AG04449 (cell line): Measurements from ENCODE around the gene THSD8.
"Not testable (repeated sequence)": the region's sequence is repeated elsewhere in the genome, so short reads cannot be mapped to it uniquely, and the experiment has no call there.

Experiments used
- CTCF ChIA-PET: fragments of 350-600 bp; formaldehyde crosslinking; extraction: SDS; loops from one replicate; lab custom pipeline; 2021; ENCODE audit warnings: antibody characterized with exemption; lab: Yijun Ruan, JAX
- POLR2A ChIA-PET: fragments of 400-600, 350-600 bp; formaldehyde crosslinking; extraction: SDS; loops from one replicate; lab custom pipeline; 2020; ENCODE audit warnings: antibody characterized with exemption, inconsistent platforms; lab: Yijun Ruan, JAX
- DNase-seq: peaks from one replicate; pipeline ENCODE4 v3.0.0-alpha.2; 2010; ENCODE audit warnings: low read depth, low spot score
- H3K4me3 ChIP-seq: 2 replicates; pipeline ENCODE4 v1.5.1; 2011; ENCODE audit warnings: low read depth, mild to moderate bottlenecking, control low read depth, low read length
- CTCF ChIP-seq: IDR thresholded peaks from one replicate; pipeline ENCODE4 v1.5.1; 2011; ENCODE audit warnings: mild to moderate bottlenecking, moderate library complexity, low read length, control low read depth, inconsistent platforms; ENCODE audit not compliant: insufficient read depth; ENCODE audit errors: missing control alignments

Gene THSD8

GRCh38 chr19:12796146-12797071, 5.5 kb upstream of the THSD8 start:
- H3K4me3 ChIP-seq, result no peak overlapping the region
- CTCF ChIA-PET, result interaction anchor here (0.6 to 18.0 kb wide), 36 partner anchors 8 to 237 kb away, joined by 3 to 1565 read pairs (median 5); partner anchors contain the start of genes BEST2, GET3, HOOK2 and RNASEH2A
- POLR2A ChIA-PET, result interaction anchor here (1.3 to 2.7 kb wide), 3 partner anchors 18 to 136 kb away, joined by 4 to 15 read pairs (median 11); no protein-coding TSS in a partner anchor
- DNase-seq, result no peak
- TF ChIP-seq CTCF, result peak; percentile 92

- ChIA-PET CTCF (interaction anchor here (1.3 to 18.0 kb wide), 19 partner anchors 9 to 122 kb away, joined by 4 to 1565 read pairs (median 12); partner anchors contain the start of genes BEST2, GET3, HOOK2 and RNASEH2A), POLR2A (interaction anchor here (1.6 kb wide), 1 partner anchor 19 kb away, joined by 3 read pairs; no protein-coding TSS in a partner anchor)
- no peak for DNase-seq
- no peak for TF ChIP-seq CTCF
- no peak overlapping the region for H3K4me3 ChIP-seq
These were observed 4.7 kb upstream of the THSD8 start for GRCh38 chr19:12797141-12797587.

GRCh38 chr19:12797607-12798006, 4.3 kb upstream of the THSD8 start:
- H3K4me3 ChIP-seq, DNase-seq: not testable (repeated sequence)
- CTCF ChIA-PET, result interaction anchor here (1.5 to 18.0 kb wide), 13 partner anchors 8 to 123 kb away, joined by 4 to 1565 read pairs (median 16); partner anchors contain the start of genes BEST2, HOOK2, RNASEH2A and TNPO2
- POLR2A ChIA-PET, result interaction anchor here (1.3 to 1.6 kb wide), 2 partner anchors 19 to 31 kb away, joined by 3 read pairs; no protein-coding TSS in a partner anchor

- H3K4me3 ChIP-seq, result peak overlapping the region; percentile 0
- no peak for DNase-seq
- POLR2A ChIA-PET, result no interaction called here
- TF ChIP-seq CTCF, result no peak
- CTCF ChIA-PET, result interaction anchor here (0.7 to 18.0 kb wide), 5 partner anchors 34 to 83 kb away, joined by 3 to 1565 read pairs (median 8); partner anchors contain the start of genes BEST2 and HOOK2
These were observed 2.0 kb upstream of the THSD8 start for GRCh38 chr19:12799742-12800465.

GRCh38 chr19:12800466-12800770, 1.5 kb upstream of the THSD8 start:
- POLR2A ChIA-PET, result interaction anchor here (1.0 kb wide), 2 partner anchors 9 to 22 kb away, joined by 3 to 4 read pairs; partner anchors contain the start of gene JUNB
- DNase-seq, result no peak
- CTCF ChIA-PET, result interaction anchor here (0.8 to 18.0 kb wide), 3 partner anchors 20 to 58 kb away, joined by 3 to 1565 read pairs (median 3); partner anchors contain the start of genes BEST2 and HOOK2
- no peak for TF ChIP-seq CTCF
- peak overlapping the region; percentile 91 for H3K4me3 ChIP-seq

GRCh38 chr19:12800923-12801465, 875 bp upstream of the THSD8 start:
- DNase-seq, result no peak
- ChIA-PET CTCF (interaction anchor here (0.8 to 18.0 kb wide), 3 partner anchors 12 to 35 kb away, joined by 3 to 1565 read pairs (median 5); partner anchors contain the start of genes BEST2 and HOOK2), POLR2A (interaction anchor here (1.0 kb wide), 2 partner anchors 10 to 22 kb away, joined by 3 to 4 read pairs; partner anchors contain the start of gene JUNB)
- no peak for TF ChIP-seq CTCF
- H3K4me3 ChIP-seq, result peak overlapping the region; percentile 91
